Right forelimb (tissue), 1 donor: Measurements from ENCODE around the gene TMEM59.
"Not testable (repeated sequence)": the region's sequence is repeated elsewhere in the genome, so short reads cannot be mapped to it uniquely, and the experiment has no call there.

ENCODE experiments used
- DNase-seq: peaks from one replicate; pipeline ENCODE4 v3.0.0-alpha.2; 2018

TMEM59 gene

GRCh38 chr1:54052934-54053744 lies at the start of gene TMEM59, which contains the start of gene TCEANC2:
TSS of gene TMEM59 (minus strand) at chr1:54053204. CDS start at chr1:54053188, 16 bp downstream.
TSS of gene TCEANC2 (plus strand) at chr1:54053608. CDS start at chr1:54054423, 815 bp downstream.
- peak; percentile 97 for DNase-seq

GRCh38 chr1:54100500-54100899 lies 47.5 kb upstream of the TMEM59 start:
- no peak for DNase-seq

- DNase-seq, result no peak
These were observed 46.1 kb upstream of the TMEM59 start for GRCh38 chr1:54099061-54099610.

- no peak for DNase-seq
These were observed 43.9 kb upstream of the TMEM59 start for GRCh38 chr1:54096877-54097240.

GRCh38 chr1:54096227-54096876 lies 43.3 kb upstream of the TMEM59 start:
- DNase-seq, result no peak

GRCh38 chr1:54095546-54096226 lies 42.7 kb upstream of the TMEM59 start:
- DNase-seq, result no peak

- DNase-seq, result not testable (repeated sequence)
These were observed 41.7 kb upstream of the TMEM59 start for GRCh38 chr1:54094730-54095105.

- DNase-seq, result no peak
These were observed 41.2 kb upstream of the TMEM59 start for GRCh38 chr1:54094001-54094729.

GRCh38 chr1:54091666-54092065 lies 38.7 kb upstream of the TMEM59 start:
- no peak for DNase-seq

- no peak for DNase-seq
These were observed 35.4 kb upstream of the TMEM59 start for GRCh38 chr1:54088385-54088784.

GRCh38 chr1:54086754-54087153 lies 33.8 kb upstream of the TMEM59 start:
- no peak for DNase-seq

- DNase-seq, result no peak
These were observed 31.8 kb upstream of the TMEM59 start for GRCh38 chr1:54084794-54085193.

- no peak for DNase-seq
These were observed 28.6 kb upstream of the TMEM59 start for GRCh38 chr1:54081306-54082270.

GRCh38 chr1:54080598-54081049 lies 27.6 kb upstream of the TMEM59 start:
- no peak for DNase-seq

GRCh38 chr1:54077359-54077758 lies 24.4 kb upstream of the TMEM59 start:
- no peak for DNase-seq

GRCh38 chr1:54070171-54070837 lies 17.3 kb upstream of the TMEM59 start:
- no peak for DNase-seq

- peak; percentile 56 for DNase-seq
These were observed 16.8 kb upstream of the TMEM59 start for GRCh38 chr1:54069791-54070170.

- DNase-seq, result no peak
These were observed 11.3 kb upstream of the TMEM59 start for GRCh38 chr1:54064299-54064698.

- DNase-seq, result no peak
These were observed 1.4 kb upstream of the TMEM59 start for GRCh38 chr1:54054438-54054749.

GRCh38 chr1:54053745-54054437 lies 887 bp upstream of the TMEM59 start:
- DNase-seq, result no peak
